ENCODE data around the gene DAP3.

DNA sequence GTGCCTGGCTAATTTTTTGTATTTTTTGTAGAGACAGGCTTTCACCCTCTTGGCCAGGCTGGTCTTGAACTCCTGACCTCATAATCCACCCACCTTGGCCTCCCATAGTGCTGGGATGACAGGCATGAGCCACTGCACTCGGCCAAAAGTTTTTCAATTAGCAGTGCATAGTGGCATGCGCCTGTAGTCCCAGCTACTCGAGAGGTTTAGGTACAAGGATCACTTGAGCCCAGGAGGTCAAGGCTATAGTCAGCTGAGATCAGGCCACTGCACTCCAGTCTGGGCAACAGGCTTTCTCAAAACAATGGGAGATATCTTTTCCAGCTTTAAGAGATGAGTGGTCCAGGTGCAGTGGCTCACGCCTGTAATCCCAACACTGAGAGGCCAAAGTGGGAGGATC, 30.8 kb downstream of the DAP3 start:
- TF ChIP-seq, protein P1, sequence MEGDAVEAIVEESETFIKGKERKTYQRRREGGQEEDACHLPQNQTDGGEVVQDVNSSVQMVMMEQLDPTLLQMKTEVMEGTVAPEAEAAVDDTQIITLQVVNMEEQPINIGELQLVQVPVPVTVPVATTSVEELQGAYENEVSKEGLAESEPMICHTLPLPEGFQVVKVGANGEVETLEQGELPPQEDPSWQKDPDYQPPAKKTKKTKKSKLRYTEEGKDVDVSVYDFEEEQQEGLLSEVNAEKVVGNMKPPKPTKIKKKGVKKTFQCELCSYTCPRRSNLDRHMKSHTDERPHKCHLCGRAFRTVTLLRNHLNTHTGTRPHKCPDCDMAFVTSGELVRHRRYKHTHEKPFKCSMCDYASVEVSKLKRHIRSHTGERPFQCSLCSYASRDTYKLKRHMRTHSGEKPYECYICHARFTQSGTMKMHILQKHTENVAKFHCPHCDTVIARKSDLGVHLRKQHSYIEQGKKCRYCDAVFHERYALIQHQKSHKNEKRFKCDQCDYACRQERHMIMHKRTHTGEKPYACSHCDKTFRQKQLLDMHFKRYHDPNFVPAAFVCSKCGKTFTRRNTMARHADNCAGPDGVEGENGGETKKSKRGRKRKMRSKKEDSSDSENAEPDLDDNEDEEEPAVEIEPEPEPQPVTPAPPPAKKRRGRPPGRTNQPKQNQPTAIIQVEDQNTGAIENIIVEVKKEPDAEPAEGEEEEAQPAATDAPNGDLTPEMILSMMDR (IDR thresholded peaks at IDR 0.05; ENCODE audit: low read length), result no peak
- no peak for TF ChIP-seq EZH2 (optimal IDR thresholded peaks at IDR 0.05; ENCODE audit: low read depth, low read length)
- no peak for TF ChIP-seq EZH2phosphoT487 (IDR thresholded peaks at IDR 0.05; ENCODE audit: low read length)

All from MM.1S (cell line).